ENCODE results near the gene CCR4. TPM values are rescaled to one million over a fixed set of nuclear protein-coding genes. Genes with fewer than 3 reads are reported as not detected.
"Not testable (repeated sequence)": the region's sequence is repeated elsewhere in the genome, so short reads cannot be mapped to it uniquely, and the experiment has no call there.

Gene CCR4
- total RNA-seq = 1 to 10 TPM in 1 of 2 donors, under 1 TPM in 1; 0.14 to 1.2 TPM

DNA sequence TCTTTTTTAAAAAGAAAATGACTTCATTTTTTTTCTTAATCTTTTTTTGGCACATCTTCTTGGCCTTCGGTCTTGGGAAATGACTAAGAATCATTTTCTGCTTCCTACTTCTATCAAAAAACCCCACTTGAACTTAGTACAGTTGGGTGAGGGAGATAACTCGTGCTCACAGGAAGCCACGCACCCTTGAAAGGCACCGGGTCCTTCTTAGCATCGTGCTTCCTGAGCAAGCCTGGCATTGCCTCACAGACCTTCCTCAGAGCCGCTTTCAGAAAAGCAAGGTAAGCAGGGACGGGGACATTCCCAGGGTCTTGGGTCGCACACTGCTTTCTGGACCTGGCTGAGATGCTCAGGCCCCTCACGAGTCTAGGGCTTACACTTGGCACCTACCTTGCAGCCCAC is at the start of gene CCR4:
CCR4 (plus strand) TSS at position 235 of the 402 bp plus-strand sequence. CDS start 1,779 bp downstream, outside the sequence.
- TF ChIP-seq POLR2AphosphoS5 (IDR thresholded peaks at IDR 0.05) (no peak), POLR2A (IDR thresholded peaks at IDR 0.05) (no peak)
- TF ChIP-seq, protein P1, sequence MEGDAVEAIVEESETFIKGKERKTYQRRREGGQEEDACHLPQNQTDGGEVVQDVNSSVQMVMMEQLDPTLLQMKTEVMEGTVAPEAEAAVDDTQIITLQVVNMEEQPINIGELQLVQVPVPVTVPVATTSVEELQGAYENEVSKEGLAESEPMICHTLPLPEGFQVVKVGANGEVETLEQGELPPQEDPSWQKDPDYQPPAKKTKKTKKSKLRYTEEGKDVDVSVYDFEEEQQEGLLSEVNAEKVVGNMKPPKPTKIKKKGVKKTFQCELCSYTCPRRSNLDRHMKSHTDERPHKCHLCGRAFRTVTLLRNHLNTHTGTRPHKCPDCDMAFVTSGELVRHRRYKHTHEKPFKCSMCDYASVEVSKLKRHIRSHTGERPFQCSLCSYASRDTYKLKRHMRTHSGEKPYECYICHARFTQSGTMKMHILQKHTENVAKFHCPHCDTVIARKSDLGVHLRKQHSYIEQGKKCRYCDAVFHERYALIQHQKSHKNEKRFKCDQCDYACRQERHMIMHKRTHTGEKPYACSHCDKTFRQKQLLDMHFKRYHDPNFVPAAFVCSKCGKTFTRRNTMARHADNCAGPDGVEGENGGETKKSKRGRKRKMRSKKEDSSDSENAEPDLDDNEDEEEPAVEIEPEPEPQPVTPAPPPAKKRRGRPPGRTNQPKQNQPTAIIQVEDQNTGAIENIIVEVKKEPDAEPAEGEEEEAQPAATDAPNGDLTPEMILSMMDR (IDR thresholded peaks at IDR 0.05) = no peak
- DNase-seq (ENCODE audit: low spot score) = no peak
- Histone ChIP-seq H3K9me3 (no peaks in the 10 kb centered on the region), H3K4me1 (replicated peaks) (no peaks in the 10 kb centered on the region), H3K27me3 (replicated peaks; ENCODE audit: insufficient read depth) (no peaks in the 10 kb centered on the region), H3K4me3 (no peak within 1 kb of the TSS), H3K36me3 (no peaks in the 10 kb centered on the region), H3K27ac (no peak within 1 kb of the TSS)
- WGBS = 77% methylated on average over 9 of the region's 9 CpGs
- intact Hi-C loops (cut with DNase I) = no loop called here

GRCh38 chr3:32902887-32903371 is 48.5 kb upstream of the CCR4 start:
- intact Hi-C loops (cut with DNase I); H3K9me3 ChIP-seq; H3K4me1 ChIP-seq (replicated peaks); H3K27me3 ChIP-seq (replicated peaks; ENCODE audit: insufficient read depth); H3K36me3 ChIP-seq; DNase-seq (ENCODE audit: low spot score); H3K27ac ChIP-seq: not testable (repeated sequence)
- TF ChIP-seq, protein P1 (IDR thresholded peaks at IDR 0.05) = peak in 3 of 4 experiments; percentile 14 to 42 (median 34)
- peak overlapping the region; percentile 8 to 16 for H3K4me3 ChIP-seq
- 57% methylated on average over 31 of the region's 31 CpGs for WGBS

GRCh38 chr3:32903953-32904352 is 47.5 kb upstream of the CCR4 start:
- Histone ChIP-seq H3K27ac (no peak overlapping the region), H3K4me1 (replicated peaks) (no peaks in the 10 kb centered on the region), H3K4me3 (no peak overlapping the region), H3K36me3 (no peaks in the 10 kb centered on the region), H3K9me3 (no peaks in the 10 kb centered on the region), H3K27me3 (replicated peaks; ENCODE audit: insufficient read depth) (no peaks in the 10 kb centered on the region)
- TF ChIP-seq POLR2AphosphoS5 (IDR thresholded peaks at IDR 0.05) (no peak), POLR2A (IDR thresholded peaks at IDR 0.05) (no peak)
- TF ChIP-seq, protein P1 (IDR thresholded peaks at IDR 0.05) = no peak
- intact Hi-C loops (cut with DNase I) = no loop called here
- WGBS = 84% methylated on average over 10 of the region's 10 CpGs
- no peak for DNase-seq (ENCODE audit: low spot score)

GRCh38 chr3:32909999-32910398 is 41.4 kb upstream of the CCR4 start:
- Histone ChIP-seq H3K9me3 (no peaks in the 10 kb centered on the region), H3K4me3 (no peak overlapping the region), H3K36me3 (no peaks in the 10 kb centered on the region), H3K4me1 (replicated peaks) (no peaks in the 10 kb centered on the region), H3K27ac (no peak overlapping the region), H3K27me3 (replicated peaks; ENCODE audit: insufficient read depth) (no peaks in the 10 kb centered on the region)
- intact Hi-C loops (cut with DNase I) = no loop called here
- TF ChIP-seq POLR2A (IDR thresholded peaks at IDR 0.05) (no peak), POLR2AphosphoS5 (IDR thresholded peaks at IDR 0.05) (no peak)
- TF ChIP-seq, protein P1 (IDR thresholded peaks at IDR 0.05) = no peak
- no peak for DNase-seq (ENCODE audit: low spot score)
- WGBS = 92% methylated on average over 3 of the region's 3 CpGs

GRCh38 chr3:32910954-32911353 is 40.5 kb upstream of the CCR4 start:
- H3K27ac ChIP-seq = no peak overlapping the region
- no peaks in the 10 kb centered on the region for H3K27me3 ChIP-seq (replicated peaks; ENCODE audit: insufficient read depth)
- DNase-seq (ENCODE audit: low spot score) = no peak
- no peaks in the 10 kb centered on the region for H3K4me1 ChIP-seq (replicated peaks)
- TF ChIP-seq POLR2AphosphoS5 (IDR thresholded peaks at IDR 0.05) (no peak), POLR2A (IDR thresholded peaks at IDR 0.05) (no peak)
- TF ChIP-seq, protein P1 (IDR thresholded peaks at IDR 0.05) = no peak
- 94% methylated on average over 2 of the region's 2 CpGs for WGBS
- H3K9me3 ChIP-seq = no peaks in the 10 kb centered on the region
- no peaks in the 10 kb centered on the region for H3K36me3 ChIP-seq
- intact Hi-C loops (cut with DNase I) = no loop called here
- no peak overlapping the region for H3K4me3 ChIP-seq

All from prostate gland (tissue), 2 donors.